Chondrocyte (in vitro differentiated cells): ENCODE measurements around the gene AZU1. TPM values are rescaled to one million over a fixed set of nuclear protein-coding genes. Genes with fewer than 3 reads are reported as not detected.
"Not testable (repeated sequence)": the region's sequence is repeated elsewhere in the genome, so short reads cannot be mapped to it uniquely, and the experiment has no call there.

Experiments used
- DNase-seq: peaks from one replicate; pipeline ENCODE4 v3.0.0; 2021; ENCODE audit warnings: mixed read lengths, low spot score
- H3K27ac Mint-ChIP-seq: one replicate; pipeline ENCODE4 v1.8.0; 2021; ENCODE audit warnings: mild to moderate bottlenecking, moderate library complexity, mixed read lengths; ENCODE audit not compliant: unreplicated experiment
- H3K27me3 Mint-ChIP-seq: 2 replicates; pipeline ENCODE4 v1.8.0; 2021; ENCODE audit warnings: low read depth, mixed read lengths
- H3K36me3 Mint-ChIP-seq: 2 replicates; pipeline ENCODE4 v1.8.0; 2021; ENCODE audit warnings: low read depth, mixed read lengths
- H3K4me1 Mint-ChIP-seq: 2 replicates; pipeline ENCODE4 v1.8.0; 2021; ENCODE audit warnings: low read depth, mild to moderate bottlenecking, mixed read lengths
- H3K4me3 Mint-ChIP-seq: one replicate; pipeline ENCODE4 v1.8.0; 2021; ENCODE audit warnings: mild to moderate bottlenecking, moderate library complexity, mixed read lengths; ENCODE audit not compliant: unreplicated experiment
- H3K9me3 Mint-ChIP-seq: 2 replicates; pipeline ENCODE4 v1.8.0; 2021; ENCODE audit warnings: low read depth, mixed read lengths
- total RNA-seq: library from RNA; stranded (reverse); gene quantifications from 3 replicates; pipeline ENCODE4 v1.2.1, GENCODE V29; 2021
- TF ChIP-seq, protein P1 (sequence below): fragments of 200-600 bp; sonication (generic); IDR thresholded peaks from 2 replicates; pipeline ENCODE4 v1.5.0; 2021; ENCODE audit warnings: antibody characterized with exemption, mild to moderate bottlenecking, moderate library complexity

AZU1 gene
- total RNA-seq, 1 donor from 2014 or later: 0.37 TPM

DNA sequence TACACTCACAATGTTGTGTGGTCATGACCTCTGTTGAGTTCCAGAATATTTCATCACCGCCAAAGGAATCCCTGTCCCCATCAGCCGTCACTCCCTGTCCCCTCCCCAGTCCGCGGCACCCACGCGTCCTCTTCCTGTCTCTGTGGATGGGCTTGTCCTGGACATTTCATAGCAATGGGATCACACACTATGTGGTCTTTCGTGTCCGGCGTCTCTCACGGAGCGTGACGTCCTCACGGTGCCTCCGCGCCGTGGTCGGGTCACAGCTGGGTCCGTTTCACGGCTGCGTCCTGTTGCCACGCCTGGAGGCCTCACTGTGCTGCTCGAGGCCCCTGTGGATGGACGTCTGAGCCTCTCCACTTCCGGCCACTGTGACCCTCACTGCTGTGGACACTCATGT is 6.6 kb downstream of the AZU1 start:
- TF ChIP-seq, protein P1, sequence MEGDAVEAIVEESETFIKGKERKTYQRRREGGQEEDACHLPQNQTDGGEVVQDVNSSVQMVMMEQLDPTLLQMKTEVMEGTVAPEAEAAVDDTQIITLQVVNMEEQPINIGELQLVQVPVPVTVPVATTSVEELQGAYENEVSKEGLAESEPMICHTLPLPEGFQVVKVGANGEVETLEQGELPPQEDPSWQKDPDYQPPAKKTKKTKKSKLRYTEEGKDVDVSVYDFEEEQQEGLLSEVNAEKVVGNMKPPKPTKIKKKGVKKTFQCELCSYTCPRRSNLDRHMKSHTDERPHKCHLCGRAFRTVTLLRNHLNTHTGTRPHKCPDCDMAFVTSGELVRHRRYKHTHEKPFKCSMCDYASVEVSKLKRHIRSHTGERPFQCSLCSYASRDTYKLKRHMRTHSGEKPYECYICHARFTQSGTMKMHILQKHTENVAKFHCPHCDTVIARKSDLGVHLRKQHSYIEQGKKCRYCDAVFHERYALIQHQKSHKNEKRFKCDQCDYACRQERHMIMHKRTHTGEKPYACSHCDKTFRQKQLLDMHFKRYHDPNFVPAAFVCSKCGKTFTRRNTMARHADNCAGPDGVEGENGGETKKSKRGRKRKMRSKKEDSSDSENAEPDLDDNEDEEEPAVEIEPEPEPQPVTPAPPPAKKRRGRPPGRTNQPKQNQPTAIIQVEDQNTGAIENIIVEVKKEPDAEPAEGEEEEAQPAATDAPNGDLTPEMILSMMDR: no peak
- H3K4me1 Mint-ChIP-seq: peaks cover 3% of the 10 kb centered on the region
- peaks cover 4% of the 10 kb centered on the region for H3K27me3 Mint-ChIP-seq
- DNase-seq: no peak
- no peaks in the 10 kb centered on the region for H3K36me3 Mint-ChIP-seq
- no peak overlapping the region for H3K27ac Mint-ChIP-seq
- no peak overlapping the region for H3K4me3 Mint-ChIP-seq
- no peaks in the 10 kb centered on the region for H3K9me3 Mint-ChIP-seq

DNA sequence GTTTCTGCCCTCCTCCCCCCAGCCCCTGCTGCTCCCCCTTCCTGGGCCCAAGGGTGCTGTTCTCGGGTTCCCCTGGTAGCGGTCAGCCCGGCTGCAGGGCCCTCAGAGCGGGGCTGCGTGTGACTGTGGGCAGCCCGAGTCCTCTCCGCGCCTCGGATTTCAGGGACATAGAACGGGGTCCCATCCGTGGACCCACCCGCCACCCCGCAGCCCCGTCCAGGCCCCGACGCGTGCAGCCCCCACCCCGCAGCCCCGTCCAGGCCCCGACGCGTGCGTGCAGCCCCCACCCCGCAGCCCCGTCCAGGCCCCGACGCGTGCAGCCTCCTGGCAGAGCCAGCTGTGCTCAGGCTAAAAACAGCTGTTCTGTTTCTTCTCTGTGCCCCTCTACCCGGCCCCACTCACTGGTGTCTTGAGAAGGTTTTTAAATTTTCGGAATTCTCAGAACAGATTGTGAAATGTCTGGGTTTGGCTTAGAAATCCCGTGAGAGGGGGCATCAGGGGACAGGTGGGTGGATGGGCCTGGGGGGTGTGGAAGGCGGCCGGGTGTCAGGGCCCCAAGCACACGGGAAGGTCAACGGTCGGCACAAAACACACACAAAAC is 7.7 kb downstream of the AZU1 start:
- TF ChIP-seq, protein P1: no peak
- no peak overlapping the region for H3K4me3 Mint-ChIP-seq
- H3K27me3 Mint-ChIP-seq: peaks cover 4% of the 10 kb centered on the region
- H3K27ac Mint-ChIP-seq: no peak overlapping the region
- peaks cover 3% of the 10 kb centered on the region for H3K4me1 Mint-ChIP-seq
- H3K36me3 Mint-ChIP-seq: no peaks in the 10 kb centered on the region
- no peak for DNase-seq
- no peaks in the 10 kb centered on the region for H3K9me3 Mint-ChIP-seq

DNA sequence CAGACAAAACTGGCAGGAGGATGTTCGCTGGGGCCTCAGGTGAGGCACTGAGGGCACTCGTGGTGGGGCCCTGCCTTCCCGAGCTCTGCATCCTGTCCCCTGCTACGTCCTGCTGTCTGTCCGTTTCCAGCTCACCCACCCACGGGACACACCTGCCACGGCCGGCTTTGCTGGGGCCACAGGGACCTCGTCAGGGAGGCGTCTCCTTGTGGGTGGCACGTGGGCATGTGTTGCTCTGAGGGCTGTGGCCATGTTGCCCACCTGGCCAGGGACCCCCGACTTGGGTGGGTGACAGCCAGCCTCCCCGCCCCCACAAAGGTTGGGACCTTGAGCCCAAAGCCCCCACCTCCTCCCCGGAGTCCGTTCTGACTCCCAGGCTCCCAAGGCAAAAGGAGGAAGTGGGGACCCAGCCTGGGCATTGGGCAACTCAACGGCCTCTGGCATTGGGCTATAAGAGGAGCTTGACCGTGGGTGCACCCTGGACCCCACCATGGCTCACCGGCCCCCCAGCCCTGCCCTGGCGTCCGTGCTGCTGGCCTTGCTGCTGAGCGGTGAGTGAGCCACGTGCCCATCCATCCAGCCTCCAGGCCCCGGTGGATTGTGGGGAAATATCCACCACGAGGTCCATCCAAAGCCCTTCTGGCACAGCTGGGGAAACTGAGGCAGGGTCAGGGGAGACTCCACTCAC is 13.0 kb downstream of the AZU1 start, which contains the start of gene PRTN3:
Gene PRTN3 (plus strand): TSS at position 481 of the 688 bp plus-strand sequence. CDS start 10 bp downstream, at position 491.
- peaks cover 14% of the 10 kb centered on the region for H3K27me3 Mint-ChIP-seq
- H3K27ac Mint-ChIP-seq: no peak within 1 kb of the TSS
- no peak for DNase-seq
- no peaks in the 10 kb centered on the region for H3K9me3 Mint-ChIP-seq
- H3K4me1 Mint-ChIP-seq: peaks cover 6% of the 10 kb centered on the region
- no peak within 1 kb of the TSS for H3K4me3 Mint-ChIP-seq
- H3K36me3 Mint-ChIP-seq: peaks cover 1% of the 10 kb centered on the region
- TF ChIP-seq, protein P1: no peak

DNA sequence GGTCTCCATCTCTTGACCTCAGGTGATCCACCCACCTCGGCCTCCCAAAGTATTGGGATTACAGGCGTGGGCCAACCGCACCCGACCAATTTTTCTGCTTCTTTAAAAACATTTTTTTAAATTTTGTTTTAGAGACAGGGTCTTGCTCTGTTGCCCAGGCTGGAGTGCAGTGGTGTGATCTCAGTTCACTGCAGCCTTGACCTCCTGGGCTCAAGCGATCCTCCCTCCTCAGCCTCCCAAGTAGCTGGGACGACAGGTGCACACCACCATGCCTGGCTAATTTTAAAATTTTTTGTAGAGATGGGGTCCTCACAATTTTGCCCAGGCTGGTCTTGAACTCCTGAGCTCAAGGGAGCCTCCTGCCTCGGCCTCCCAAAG is 15.2 kb downstream of the AZU1 start:
- H3K36me3 Mint-ChIP-seq, H3K27ac Mint-ChIP-seq, H3K4me3 Mint-ChIP-seq, H3K4me1 Mint-ChIP-seq, DNase-seq, H3K9me3 Mint-ChIP-seq: not testable (repeated sequence)
- peaks cover 15% of the 10 kb centered on the region for H3K27me3 Mint-ChIP-seq

DNA sequence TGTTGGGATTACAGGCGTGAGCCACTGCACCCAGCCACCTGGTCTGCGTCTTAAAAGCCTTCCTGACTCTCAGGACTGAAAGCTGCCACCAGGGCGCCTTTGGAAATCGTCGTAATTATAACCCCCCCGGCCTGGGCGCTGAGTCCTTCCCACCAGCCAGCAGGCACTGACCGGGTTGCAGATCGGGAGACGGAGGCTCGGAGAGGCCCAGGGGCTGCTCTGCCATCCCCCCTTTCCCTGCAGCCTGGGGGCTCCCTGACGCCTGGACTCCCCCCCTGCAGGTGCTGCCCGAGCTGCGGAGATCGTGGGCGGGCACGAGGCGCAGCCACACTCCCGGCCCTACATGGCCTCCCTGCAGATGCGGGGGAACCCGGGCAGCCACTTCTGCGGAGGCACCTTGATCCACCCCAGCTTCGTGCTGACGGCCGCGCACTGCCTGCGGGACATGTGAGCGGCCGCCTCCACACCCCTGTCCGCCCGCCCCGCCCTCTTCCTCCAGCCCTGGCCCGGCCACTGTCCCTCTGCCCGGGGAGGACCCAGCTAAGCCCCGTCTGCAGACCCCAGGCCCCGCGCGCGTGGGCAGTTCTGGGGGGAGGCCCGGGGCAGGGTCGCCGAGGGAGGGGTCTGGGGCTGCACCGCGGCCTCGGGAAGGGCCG is 15.7 kb downstream of the AZU1 start:
- TF ChIP-seq, protein P1: no peak

More for the DNA sequence above, 15.7 kb downstream of the AZU1 start:
- Mint-ChIP-seq H3K36me3 (peaks cover 1% of the 10 kb centered on the region), H3K27ac (no peak overlapping the region), H3K4me3 (peak overlapping the region; percentile 9), H3K27me3 (peaks cover 15% of the 10 kb centered on the region), H3K4me1 (peaks cover 7% of the 10 kb centered on the region), H3K9me3 (no peaks in the 10 kb centered on the region)
- DNase-seq: no peak
